AG08396 (cell line): ENCODE measurements around the gene METTL16.
"Not testable (repeated sequence)": the region's sequence is repeated elsewhere in the genome, so short reads cannot be mapped to it uniquely, and the experiment has no call there.

ENCODE experiments used
- DNase-seq: peaks from one replicate; pipeline ENCODE4 v3.0.0; 2012; ENCODE audit warnings: low spot score, mixed read lengths

Gene METTL16, protein sequence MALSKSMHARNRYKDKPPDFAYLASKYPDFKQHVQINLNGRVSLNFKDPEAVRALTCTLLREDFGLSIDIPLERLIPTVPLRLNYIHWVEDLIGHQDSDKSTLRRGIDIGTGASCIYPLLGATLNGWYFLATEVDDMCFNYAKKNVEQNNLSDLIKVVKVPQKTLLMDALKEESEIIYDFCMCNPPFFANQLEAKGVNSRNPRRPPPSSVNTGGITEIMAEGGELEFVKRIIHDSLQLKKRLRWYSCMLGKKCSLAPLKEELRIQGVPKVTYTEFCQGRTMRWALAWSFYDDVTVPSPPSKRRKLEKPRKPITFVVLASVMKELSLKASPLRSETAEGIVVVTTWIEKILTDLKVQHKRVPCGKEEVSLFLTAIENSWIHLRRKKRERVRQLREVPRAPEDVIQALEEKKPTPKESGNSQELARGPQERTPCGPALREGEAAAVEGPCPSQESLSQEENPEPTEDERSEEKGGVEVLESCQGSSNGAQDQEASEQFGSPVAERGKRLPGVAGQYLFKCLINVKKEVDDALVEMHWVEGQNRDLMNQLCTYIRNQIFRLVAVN

DNA sequence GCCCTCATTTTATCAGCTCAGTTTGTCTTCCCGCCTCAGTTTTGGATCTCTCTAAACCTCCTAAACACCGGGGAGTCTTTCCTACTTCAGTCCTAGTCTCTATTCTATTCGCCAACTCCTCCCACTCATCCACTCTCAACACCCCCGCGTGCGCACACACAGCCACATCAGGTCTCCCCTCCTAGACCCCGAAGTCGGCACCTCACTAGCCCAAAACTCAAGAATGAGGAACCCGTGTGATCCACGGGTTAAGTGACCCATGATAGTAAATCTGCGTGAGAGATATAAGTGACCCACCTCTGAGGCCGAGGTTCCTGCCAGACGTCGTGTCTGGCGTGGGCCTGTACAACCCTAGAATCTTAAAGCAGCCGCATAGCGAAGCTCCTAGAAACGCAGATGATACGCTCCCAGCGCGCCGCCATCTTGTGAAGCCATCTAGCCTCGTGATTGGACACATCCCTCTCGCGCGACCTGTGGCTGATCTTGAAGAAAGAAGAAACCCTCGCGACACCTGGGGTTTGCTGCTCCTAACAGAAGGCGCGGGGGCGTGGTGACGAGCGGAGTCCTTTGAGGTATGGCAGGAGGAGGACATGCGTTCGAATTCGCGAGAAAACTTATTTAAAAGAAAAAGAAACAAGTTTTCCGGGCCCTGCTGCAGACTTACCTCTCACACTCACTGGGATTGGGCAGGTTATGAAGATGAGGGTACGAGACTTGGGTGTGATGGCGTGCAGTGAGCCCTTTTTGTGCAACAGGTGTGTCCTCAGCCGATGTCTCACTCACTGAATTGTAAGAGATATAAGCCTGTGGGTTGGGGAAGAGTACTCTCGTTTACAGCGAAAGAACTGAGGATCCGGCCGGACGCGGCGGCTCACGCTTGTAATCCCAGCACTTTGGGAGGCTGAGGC is at the start of gene METTL16:
Gene METTL16 (minus strand): TSS at position 427 of the 908 bp plus-strand sequence. CDS start 9,557 bp downstream, outside the sequence.
- DNase-seq, result peak; percentile 97

DNA sequence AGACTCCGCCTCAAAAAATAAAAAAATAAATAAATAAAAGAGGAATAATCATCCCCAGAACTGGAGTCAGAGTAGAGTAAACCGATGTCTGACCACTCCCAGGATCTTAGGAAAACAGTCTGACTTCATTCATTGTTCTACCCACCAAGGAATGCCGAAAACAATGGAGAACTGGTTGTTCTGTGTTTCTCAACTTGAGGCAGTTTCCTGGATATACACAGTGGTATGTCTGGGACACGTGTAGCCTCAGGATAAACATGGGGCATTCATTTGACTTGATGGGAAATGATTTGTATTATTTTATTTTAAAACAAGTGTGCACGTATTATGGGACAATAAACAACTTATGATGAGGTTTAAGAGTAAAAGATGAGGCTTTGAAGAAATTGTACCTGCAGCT is 49.0 kb upstream of the METTL16 start:
- no peak for DNase-seq

DNA sequence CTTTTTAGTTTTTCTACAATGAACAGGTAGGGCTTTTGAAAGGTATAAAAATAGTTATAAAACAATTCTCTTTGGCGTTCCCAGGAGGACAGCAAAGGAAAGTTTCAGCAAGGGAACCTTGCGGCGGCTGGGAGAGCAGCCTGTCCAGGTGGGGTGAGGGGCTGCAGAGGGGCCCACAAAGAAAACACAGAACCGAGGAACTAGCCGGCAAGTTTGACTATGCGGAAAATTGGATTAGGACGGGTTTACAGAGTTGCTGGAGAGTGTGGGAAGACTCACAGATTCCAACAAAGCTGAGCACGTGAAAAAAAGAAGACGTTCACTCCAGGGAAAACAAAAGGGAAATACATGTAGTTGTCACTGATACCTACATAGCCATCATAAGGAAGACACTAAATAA is 40.2 kb upstream of the METTL16 start:
- DNase-seq, result no peak

DNA sequence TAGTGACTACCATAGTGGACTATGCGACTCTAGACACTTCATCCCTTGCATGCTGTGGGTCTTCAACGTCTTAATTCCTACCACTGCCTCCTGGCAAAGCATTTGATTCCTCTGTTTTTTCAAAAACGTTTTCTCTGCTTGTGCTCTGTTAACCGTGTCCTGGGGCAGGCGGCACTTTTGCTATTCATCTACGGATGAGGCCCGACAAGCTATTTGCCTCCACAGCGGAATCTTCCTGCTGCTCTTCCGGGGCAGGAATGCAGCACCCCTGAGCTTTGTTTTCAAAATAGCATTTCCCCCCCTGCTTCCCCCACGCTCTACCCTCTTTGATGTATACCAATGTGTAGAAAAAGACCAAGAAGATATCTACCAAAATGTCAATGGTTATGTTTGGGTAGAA is 39.8 kb upstream of the METTL16 start:
- DNase-seq, result no peak

DNA sequence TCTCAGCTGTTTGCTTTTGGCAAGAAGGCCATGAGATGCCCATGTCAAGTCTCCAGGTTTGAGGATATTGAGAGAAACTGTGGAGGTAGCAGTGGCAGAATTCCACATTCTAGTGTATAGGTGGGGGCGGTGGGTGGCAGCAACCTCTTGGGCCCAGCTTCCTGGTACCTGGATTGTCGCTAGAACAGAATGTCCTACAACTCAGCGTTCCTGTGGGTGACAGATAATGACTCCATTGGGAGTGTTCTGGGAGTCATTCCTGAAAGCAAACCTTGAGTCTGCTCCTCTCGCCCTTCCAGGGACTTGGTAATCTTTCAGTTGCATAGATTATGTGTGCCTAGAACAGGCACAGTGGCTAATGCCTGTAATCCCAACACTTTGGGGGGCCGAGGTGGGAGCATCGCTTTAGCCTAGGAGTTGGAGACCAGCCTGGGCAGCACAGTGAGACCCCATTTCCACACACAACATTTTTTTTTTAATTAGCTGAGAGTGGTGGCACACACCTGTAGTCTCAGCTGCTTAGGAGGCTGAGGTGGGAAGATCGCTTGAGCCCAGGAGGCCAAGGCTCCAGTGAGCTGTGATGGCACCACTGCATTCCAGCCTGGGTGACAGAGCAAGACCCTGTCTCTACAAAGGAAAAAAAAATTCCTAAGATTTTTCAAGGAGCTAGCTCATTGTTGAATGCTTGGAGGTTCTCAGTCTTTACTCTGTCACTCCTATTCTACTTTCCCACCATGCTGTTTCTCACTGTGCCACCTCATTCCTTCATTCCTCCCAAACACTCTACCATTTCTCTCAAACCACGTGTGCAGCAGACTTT is 37.9 kb upstream of the METTL16 start:
- DNase-seq, result no peak

DNA sequence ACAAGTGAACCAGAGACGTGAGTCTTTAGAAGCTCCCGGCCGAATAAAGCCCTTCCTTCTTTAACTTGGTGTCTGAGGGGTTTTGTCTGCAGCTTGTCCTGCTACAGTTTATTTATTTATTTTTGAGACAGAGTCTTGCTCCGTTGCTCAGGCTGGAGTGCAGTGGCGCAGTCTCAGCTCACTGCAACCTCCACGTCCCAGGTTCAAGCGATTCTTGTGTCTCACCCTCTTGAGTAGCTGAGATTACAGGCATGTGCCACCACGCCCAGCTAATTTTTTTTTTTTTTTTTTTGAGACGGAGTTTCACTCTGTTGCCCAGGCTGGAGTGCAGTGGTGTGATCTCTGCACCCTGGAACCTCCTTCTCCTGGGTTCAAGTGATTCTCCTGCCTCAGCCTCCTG is 36.3 kb upstream of the METTL16 start:
- not testable (repeated sequence) for DNase-seq

DNA sequence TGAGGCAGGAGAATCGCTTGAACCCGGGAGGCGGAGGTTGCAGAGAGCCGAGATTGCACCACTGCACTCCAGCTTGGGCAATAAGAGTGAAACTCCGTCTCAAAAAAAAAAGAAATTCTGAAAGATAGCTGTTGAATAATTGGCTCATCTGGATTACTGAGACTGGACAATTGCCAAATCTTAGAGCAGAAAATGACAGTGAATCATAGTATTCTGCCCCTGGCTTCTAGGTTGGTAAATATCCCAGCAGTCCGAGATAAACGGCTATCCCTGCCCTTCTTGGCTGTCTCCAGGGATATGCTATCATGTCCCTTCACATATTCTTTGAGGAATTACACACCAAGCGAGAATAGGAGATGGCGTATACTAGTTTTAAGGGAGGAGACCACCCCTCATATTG is 35.5 kb upstream of the METTL16 start:
- peak; percentile 40 for DNase-seq

DNA sequence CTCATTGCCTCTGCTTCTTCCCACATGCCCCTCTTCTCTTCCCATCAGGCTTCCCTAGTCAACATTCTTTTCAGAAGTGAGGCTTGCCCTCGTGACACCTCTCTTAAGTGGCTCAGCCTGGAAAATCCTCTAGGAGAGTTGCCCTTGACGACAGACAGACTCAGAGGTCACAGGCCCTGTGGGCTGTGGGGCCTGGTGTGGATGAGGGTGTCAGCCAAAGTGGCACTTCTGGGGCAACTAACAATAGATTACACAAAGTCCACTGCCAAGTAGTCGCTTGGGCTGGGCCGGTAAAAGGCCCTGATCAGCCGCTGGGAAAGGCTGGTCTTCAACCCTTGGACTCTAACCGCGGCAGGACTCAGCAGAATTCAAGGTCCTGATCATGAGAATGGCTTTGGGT is 33.7 kb upstream of the METTL16 start:
- no peak for DNase-seq

DNA sequence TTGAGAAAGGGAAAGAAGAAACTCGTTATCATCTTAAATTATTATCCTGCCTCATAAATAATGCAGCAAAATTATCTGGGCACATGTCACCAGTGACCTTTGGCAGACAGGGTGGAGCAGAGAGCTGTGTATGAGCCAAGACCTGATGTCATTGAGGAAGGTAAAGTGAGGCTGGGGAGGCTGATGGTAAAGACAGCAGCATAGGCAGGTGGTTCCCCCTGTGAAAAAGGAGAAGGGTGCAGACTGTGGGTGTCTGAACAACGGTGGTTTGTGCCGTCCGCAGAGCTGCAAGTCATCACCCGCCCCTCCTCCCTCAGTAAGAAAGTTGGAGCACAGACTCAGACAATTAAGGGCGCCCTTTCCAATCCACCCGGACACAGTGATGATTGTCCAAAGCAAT is 30.8 kb upstream of the METTL16 start:
- DNase-seq, result no peak

DNA sequence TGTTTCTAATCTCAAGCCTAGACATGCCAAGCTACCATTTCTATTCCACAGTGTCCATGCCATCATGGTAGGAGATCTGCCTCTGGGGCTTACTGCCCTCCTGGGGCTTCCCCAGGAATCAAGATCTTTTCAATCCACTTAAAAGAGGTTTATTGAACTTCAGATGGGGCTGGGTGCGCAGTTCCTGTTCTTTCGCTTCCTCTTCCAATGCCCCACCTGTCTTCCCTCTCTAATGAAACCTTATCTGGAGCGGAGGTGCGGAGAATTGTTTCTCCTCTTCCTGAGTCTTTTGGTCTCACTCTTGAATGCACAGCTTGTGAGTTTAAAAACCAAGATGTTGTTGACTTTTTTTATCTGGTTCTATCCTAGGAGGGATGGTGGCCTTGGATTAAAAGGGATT is 30.4 kb upstream of the METTL16 start:
- DNase-seq, result no peak

DNA sequence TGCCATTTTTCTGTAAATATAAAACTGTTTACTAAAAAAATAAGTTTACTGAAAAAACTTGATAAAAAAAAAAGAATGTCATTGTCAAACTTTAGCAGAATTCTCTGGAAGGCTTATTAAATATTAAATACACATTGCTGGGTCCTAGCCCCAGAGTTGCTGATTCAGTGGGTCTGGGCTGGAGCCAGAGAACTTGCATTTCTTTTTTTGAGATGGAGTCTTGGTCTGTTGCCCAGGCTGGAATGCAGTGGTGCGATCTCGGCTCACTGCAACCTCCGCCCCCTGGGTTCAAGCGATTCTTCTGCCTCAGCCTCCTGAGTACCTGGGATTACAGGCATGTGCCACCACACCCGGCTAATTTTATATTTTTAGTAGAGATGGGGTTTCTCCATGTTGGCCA is 25.9 kb upstream of the METTL16 start:
- not testable (repeated sequence) for DNase-seq

DNA sequence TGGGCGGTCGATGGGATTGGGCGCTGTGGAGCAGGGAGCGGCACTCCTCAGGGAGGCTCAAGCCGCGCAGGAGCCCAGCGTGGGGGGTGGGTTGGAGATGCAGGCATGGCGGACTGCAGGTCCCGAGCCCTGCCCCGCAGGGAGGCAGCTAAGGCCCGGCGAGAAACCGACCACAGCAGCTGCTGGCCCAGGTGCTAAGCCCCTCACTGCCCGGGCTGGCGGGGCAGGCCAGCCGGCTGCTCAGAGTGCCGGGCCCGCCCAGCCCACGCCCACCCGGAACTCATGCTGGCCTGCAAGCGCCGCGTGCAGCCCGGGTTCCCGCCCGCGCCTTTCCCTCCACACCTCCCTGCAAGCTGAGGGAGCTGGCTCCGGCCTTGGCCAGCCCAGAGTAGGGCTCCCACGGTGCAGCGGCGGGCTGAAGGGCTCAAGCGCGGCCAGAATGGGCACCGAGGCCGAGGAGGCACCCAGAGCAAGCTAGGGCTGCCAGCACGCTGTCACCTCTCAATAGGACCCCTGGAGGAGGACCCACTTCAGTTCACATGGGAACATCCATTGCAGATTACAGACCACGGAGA is 20.5 kb upstream of the METTL16 start:
- no peak for DNase-seq

DNA sequence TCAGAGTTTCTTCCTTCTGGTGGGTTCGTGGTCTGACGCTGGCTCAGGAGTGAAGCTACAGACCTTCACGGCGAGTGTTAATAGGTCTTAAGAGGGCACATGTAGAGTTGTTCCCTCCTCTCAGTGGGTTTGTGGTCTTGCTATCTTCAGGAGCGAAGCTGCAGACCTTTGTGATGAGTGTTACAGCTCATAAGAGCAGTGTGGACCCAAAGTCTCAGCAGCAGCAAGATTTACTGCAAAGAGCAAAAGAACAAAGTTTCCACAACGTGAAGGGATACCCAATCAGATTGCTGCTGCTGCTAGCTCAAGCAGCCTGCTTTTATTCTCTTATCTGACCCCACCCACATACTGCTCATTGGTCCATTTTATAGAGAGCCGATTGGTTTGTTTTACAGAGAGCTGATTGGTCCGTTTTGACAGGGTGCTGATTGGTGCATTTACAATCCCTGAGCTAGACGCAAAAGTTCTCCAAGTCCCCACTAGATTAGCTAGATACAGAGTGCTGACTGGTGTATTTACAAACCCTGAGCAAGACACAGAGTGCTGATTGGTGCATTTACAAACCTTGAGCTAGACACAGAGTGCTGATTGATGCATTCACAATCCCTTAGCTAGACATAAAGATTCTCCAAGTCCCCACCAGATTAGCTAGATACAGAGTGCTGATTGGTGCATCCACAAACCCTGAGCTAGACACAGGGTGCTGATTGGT is 19.7 kb upstream of the METTL16 start:
- not testable (repeated sequence) for DNase-seq

DNA sequence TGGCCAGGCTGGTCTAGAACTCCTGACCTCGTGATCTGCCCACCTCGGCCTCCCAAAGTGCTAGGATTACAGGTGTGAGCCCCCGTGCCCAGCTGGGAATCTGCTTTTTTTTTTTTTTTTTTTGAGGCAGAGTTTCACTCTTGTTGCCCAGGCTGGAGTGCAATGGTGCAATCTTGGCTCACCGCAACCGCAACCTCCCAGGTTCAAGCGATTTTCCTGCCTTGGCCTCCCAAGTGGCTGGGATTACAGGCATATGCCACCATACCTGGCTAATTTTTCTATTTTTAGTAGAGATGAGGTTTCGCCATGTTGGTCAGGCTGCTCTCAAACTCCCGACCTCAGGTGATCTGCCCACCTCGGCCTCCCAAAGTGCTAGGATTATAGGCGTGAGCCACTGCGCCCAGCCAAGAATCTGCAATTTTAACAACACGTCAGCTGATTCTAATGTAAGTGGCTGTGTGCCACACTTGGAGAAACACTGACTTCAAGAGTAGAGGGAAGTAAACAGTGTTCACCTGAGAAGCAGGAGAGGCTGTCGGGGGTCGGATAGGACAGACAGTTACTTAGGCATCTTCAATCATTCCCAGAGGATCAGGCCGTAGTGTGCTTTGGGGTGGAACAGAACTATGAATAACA is 10.2 kb upstream of the METTL16 start:
- not testable (repeated sequence) for DNase-seq

DNA sequence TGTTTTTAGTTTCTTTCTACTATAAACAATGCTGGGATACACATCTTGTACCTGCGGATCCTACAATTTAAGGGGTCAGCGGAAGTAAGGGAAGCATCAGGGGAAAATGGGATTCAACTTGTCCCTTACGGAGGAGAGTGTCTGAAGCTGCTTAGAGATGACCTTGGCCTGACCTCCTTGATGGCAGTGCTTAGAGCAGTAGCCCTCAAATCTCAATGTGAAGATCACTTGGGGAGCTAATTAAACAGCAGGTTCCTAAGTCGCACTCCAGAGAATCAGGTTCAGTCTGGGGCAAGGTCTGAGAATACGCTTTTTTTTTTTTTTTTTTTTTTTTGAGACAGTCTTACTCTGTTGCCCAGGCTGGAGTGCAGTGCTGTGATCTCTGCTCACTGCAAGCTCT is 9.6 kb upstream of the METTL16 start:
- DNase-seq, result no peak

DNA sequence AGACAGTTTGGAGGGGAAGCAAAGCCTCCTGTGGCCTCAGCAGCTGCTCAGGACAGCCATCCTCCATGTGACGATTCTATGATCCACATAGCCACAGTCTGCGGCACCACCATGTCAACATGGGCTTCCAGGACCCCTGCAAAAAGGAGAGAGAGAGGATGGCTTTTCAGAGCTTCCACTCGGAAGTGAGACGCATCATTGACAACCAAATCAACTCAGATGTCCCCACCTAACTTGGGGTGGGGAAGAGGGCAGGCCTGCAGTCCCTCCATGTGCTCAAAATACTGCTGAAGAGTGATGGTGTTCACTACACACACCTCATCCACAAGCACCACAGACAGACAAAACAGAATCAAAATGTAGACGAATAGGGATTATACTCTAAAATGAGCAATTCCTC is 5.9 kb upstream of the METTL16 start:
- DNase-seq, result no peak

DNA sequence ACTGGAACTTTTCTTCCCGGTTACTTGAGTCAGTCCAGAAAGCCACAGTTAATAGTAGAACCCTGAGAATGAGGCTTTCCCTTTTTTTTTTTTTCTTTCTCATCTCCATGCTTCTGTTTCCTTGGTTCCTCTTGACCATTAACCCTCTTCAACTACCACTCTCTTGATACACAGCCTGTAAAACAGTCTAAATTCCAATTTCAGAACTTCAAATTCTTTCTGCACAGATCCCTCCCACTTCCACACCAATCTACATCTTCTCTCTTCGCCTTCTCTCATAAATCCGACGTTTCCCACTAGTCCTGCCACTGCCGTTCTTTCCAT is 588 bp downstream of the METTL16 start:
- DNase-seq, result peak; percentile 24

DNA sequence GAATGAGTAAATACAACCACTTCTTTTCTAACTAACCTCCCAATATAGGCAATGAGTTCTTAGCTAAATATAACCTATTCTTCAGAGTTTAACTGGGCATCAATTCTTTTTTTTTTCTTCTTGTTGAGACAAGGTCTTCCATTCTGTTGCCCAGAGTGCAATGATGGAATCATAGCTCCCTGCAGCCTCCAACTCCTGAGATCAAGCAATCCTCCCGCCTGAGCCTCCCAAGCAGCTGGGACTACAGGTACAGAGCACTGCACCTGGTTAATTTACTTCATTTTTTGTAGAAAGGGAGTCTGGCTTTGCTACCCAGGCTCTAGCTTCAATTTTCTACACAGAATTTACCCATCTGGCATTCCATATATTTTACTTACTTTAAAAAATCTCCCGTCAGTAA is 1.1 kb downstream of the METTL16 start:
- DNase-seq, result no peak

DNA sequence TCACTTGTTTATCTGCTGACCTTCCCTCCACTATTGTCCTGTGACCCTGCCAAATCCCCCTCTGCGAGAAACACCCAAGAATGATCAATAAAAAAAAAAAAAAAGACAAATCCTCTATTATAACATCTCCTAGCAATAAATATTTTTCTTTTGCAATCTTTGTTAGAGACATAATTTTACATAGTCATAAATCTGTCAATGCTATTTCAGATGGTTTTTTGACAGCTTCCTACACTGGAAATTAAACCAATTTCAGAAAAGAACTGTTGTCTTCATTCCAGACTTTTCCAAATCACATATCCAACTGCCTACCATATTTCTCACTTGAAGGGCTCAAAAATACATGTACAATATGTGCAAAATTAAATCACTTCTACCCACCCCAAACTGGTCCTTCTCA is 3.7 kb downstream of the METTL16 start:
- DNase-seq, result no peak

DNA sequence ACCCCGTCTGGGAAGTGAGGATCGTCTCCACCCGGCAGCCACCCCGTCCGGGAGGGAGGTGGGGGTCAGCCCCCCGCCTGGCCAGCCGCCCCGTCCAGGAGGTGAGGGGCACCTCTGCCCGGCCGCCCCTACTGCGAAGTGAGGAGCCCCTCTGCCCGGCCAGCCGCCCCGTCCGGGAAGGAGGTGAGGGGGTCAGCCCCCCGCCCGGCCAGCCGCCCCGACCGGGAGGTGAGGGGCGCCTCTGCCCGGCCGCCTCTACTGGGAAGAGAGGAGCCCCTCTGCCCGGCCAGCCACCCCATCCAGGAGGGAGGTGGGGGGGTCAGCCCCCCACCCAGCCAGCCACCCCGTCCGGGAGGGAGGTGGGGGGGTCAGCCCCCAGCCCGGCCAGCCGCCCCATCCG is 4.7 kb downstream of the METTL16 start:
- DNase-seq, result not testable (repeated sequence)

DNA sequence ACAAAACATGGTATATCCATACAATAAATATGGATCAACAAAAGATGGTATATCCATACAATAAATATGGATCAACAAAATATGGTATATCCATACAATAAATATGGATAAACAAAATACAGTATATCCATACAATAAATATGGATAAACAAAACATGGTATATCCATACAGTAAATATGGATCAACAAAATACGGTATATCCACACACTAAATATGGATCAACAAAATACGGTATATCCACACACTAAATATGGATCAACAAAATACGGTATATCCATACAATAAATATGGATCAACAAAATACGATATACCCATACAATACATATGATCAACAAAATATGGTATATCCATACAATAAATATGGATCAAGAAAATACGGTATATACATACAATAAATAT is 8.1 kb downstream of the METTL16 start:
- DNase-seq, result no peak
